ENCODE data around the gene KRTAP9-7.
"Not testable (repeated sequence)": the region's sequence is repeated elsewhere in the genome, so short reads cannot be mapped to it uniquely, and the experiment has no call there.

Gene KRTAP9-7

DNA sequence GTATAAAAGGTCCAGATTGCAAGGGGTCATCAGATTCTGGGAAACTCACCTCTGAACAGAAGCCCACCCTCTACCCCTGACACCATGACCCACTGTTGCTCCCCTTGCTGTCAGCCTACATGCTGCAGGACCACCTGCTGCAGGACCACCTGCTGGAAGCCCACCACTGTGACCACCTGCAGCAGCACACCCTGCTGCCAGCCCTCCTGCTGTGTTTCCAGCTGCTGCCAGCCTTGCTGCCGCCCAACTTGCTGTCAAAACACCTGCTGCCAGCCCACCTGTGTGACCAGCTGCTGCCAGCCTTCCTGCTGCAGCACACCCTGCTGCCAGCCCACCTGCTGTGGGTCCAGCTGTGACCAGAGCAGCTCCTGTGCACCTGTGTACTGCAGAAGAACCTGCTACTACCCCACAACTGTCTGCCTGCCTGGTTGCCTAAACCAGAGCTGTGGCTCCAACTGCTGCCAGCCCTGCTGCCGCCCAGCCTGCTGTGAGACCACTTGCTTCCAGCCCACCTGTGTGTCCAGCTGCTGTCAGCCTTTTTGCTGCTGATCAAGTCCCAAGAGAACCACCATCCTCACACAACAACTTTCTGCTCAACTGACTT lies 25.8 kb upstream of the KRTAP9-7 start, which contains the start of gene KRTAP9-4:
Gene KRTAP9-4, plus strand, starts transcription at position 51 of the 604 bp plus-strand sequence. Its CDS starts 34 bp downstream, at position 85.
- not testable (repeated sequence) for H3K4me1 ChIP-seq (ENCODE audit: control insufficient read depth in 5 of 5, insufficient read depth in 5 of 5, low read length in 5 of 5); H3K9me3 ChIP-seq (ENCODE audit: control insufficient read depth in 5 of 5, low read length in 5 of 5); H3K27me3 ChIP-seq (ENCODE audit: control insufficient read depth in 5 of 5, insufficient read depth in 4 of 5, low read length in 5 of 5); H3K4me3 ChIP-seq (ENCODE audit: low read depth in 1 of 5, low read length in 5 of 5); H3K9ac ChIP-seq (ENCODE audit: low read length in 5 of 5); H3K36me3 ChIP-seq (ENCODE audit: control insufficient read depth in 5 of 5, insufficient read depth in 5 of 5, low read length in 5 of 5); H3K27ac ChIP-seq (ENCODE audit: low read depth, low read length)

DNA sequence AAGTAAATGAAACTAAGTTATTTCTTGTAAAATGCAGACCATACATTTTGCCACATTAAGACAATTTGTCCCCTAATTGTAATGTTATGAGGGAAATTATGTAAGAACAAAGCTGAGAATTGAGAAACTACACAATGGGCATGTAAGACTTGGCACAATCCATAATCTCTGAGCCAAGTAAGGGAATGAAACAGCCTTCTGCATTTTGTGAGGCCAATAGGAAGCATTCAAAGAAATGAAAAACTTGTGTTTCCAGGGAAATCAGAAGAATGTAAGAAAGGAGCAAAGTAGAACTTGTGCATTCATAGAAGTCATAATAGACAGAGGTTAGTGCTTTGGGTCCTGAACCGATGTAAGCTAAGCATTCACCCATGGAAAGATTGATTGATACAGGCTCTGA lies 24.2 kb upstream of the KRTAP9-7 start:
- H3K36me3 ChIP-seq (ENCODE audit: control insufficient read depth in 5 of 5, insufficient read depth in 5 of 5, low read length in 5 of 5): no peaks in the 10 kb centered on the region
- H3K4me1 ChIP-seq (ENCODE audit: control insufficient read depth in 5 of 5, insufficient read depth in 5 of 5, low read length in 5 of 5): no peaks in the 10 kb centered on the region
- peaks cover 0 to 11% (median 0%) of the 10 kb centered on the region in 5 donors for H3K27me3 ChIP-seq (ENCODE audit: control insufficient read depth in 5 of 5, insufficient read depth in 4 of 5, low read length in 5 of 5)
- H3K9ac ChIP-seq (ENCODE audit: low read length in 5 of 5): no peak overlapping the region
- no peaks in the 10 kb centered on the region for H3K9me3 ChIP-seq (ENCODE audit: control insufficient read depth in 5 of 5, low read length in 5 of 5)
- H3K27ac ChIP-seq (ENCODE audit: low read depth, low read length): no peak overlapping the region
- H3K4me3 ChIP-seq (ENCODE audit: low read depth in 1 of 5, low read length in 5 of 5): no peak overlapping the region

DNA sequence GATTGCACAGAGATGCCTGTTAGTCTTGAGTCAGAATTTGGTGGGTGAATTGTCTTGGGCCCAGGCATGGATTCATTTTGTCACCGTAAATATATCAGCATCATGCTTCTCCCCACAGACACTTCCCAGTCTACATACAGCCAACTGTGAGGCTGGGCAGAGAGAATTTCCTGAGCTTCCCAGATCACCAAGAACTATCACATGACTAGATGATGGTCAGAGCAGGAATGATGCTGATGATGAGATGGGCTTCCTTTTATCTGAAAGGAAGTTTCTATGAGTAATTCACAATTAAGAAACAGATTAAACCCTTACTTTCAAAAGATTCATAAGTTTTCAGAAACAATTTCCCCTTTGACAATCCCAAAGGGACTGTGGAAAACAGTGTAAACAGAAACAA lies 20.6 kb upstream of the KRTAP9-7 start:
- Histone ChIP-seq H3K36me3 (ENCODE audit: control insufficient read depth in 5 of 5, insufficient read depth in 5 of 5, low read length in 5 of 5) (no peaks in the 10 kb centered on the region), H3K27me3 (ENCODE audit: control insufficient read depth in 5 of 5, insufficient read depth in 4 of 5, low read length in 5 of 5) (peaks cover 0 to 9% (median 0%) of the 10 kb centered on the region in 5 donors), H3K4me1 (ENCODE audit: control insufficient read depth in 5 of 5, insufficient read depth in 5 of 5, low read length in 5 of 5) (no peaks in the 10 kb centered on the region), H3K4me3 (ENCODE audit: low read depth in 1 of 5, low read length in 5 of 5) (no peak overlapping the region), H3K27ac (ENCODE audit: low read depth, low read length) (no peak overlapping the region), H3K9ac (ENCODE audit: low read length in 5 of 5) (no peak overlapping the region), H3K9me3 (ENCODE audit: control insufficient read depth in 5 of 5, low read length in 5 of 5) (no peaks in the 10 kb centered on the region)

DNA sequence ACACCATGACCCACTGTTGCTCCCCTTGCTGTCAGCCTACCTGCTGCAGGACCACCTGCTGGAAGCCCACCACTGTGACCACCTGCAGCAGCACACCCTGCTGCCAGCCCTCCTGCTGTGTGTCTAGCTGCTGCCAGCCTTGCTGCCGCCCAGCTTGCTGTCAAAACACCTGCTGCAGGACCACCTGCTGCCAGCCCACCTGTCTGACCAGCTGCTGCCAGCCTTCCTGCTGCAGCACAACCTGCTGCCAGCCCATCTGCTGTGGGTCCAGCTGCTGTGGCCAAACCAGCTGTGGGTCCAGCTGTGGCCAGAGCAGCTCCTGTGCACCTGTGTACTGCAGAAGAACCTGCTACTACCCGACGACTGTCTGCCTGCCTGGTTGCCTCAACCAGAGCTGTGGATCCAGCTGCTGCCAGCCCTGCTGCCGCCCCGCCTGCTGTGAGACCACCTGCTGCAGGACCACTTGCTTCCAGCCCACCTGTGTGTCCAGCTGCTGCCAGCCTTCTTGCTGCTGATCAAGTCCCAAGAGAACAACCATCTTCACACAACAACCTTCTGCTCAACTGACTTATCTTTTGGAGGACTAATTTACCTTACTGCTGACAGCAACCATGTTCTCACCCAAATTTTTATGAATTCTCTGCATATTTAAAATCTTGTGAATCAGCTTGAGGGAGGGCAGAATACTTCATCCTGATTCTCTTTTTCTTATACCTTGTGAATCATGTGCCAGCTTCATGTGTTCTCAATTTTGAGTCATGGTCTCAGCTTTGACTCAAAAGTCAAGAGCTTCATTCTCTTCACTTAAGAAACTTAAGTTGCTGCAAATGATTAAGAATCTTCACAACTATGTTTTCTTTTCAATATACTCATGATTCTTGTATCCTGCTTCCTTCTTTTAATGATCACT lies 19.9 kb upstream of the KRTAP9-7 start, which contains the start of gene KRTAP9-9:
Gene KRTAP9-9, plus strand, starts transcription at position 4 of the 910 bp plus-strand sequence.
- not testable (repeated sequence) for H3K9me3 ChIP-seq (ENCODE audit: control insufficient read depth in 5 of 5, low read length in 5 of 5); H3K4me1 ChIP-seq (ENCODE audit: control insufficient read depth in 5 of 5, insufficient read depth in 5 of 5, low read length in 5 of 5); H3K27me3 ChIP-seq (ENCODE audit: control insufficient read depth in 5 of 5, insufficient read depth in 4 of 5, low read length in 5 of 5)

DNA sequence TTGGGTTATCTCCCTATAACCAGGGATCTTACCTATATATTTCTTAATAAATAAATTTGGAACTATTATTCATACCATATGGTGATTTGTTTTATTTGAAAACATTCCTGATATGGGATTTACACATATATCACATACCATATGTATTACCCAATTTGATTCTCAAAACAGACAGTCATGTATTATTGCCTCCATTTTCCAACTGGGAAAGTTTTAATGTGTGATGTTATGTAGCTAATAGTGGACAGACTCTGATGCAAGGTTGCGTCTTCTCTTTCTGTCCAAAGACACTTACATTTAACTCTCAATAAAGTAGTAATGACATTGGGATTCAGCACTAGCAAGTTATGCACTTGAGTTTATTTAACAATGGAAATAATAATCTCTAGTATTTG lies 19.2 kb upstream of the KRTAP9-7 start:
- Histone ChIP-seq H3K36me3 (ENCODE audit: control insufficient read depth in 5 of 5, insufficient read depth in 5 of 5, low read length in 5 of 5) (no peaks in the 10 kb centered on the region), H3K9me3 (ENCODE audit: control insufficient read depth in 5 of 5, low read length in 5 of 5) (no peaks in the 10 kb centered on the region), H3K27ac (ENCODE audit: low read depth, low read length) (no peak overlapping the region), H3K4me1 (ENCODE audit: control insufficient read depth in 5 of 5, insufficient read depth in 5 of 5, low read length in 5 of 5) (no peaks in the 10 kb centered on the region), H3K27me3 (ENCODE audit: control insufficient read depth in 5 of 5, insufficient read depth in 4 of 5, low read length in 5 of 5) (peaks cover 0 to 8% (median 0%) of the 10 kb centered on the region in 5 donors), H3K9ac (ENCODE audit: low read length in 5 of 5) (no peak overlapping the region), H3K4me3 (ENCODE audit: low read depth in 1 of 5, low read length in 5 of 5) (no peak overlapping the region)

More for the DNA sequence above, 19.9 kb upstream of the KRTAP9-7 start, which contains the start of gene KRTAP9-9:
- not testable (repeated sequence) for H3K36me3 ChIP-seq (ENCODE audit: control insufficient read depth in 5 of 5, insufficient read depth in 5 of 5, low read length in 5 of 5); H3K27ac ChIP-seq (ENCODE audit: low read depth, low read length); H3K4me3 ChIP-seq (ENCODE audit: low read depth in 1 of 5, low read length in 5 of 5); H3K9ac ChIP-seq (ENCODE audit: low read length in 5 of 5)

DNA sequence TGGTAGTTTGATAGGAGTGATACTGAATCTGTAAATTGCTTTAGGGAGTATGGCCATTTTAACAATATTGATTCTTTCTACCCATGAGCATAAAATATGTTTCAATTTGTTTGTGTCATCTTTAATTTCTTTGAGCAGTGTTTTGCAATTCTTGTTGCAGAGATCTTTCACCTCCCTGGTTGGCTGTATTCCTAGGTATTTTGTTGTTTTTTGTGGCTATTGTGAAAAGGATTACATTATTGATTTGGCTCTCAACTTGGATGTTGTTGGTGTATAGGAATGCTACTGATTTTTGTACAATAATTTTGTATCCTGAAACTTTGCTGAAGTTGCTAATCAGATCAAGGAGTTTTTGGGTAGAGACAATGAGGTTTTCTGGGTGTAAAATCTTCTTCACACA lies 17.1 kb upstream of the KRTAP9-7 start:
- Histone ChIP-seq H3K27ac (ENCODE audit: low read depth, low read length) (no peak overlapping the region), H3K9me3 (ENCODE audit: control insufficient read depth in 5 of 5, low read length in 5 of 5) (no peaks in the 10 kb centered on the region), H3K4me1 (ENCODE audit: control insufficient read depth in 5 of 5, insufficient read depth in 5 of 5, low read length in 5 of 5) (no peaks in the 10 kb centered on the region), H3K9ac (ENCODE audit: low read length in 5 of 5) (no peak overlapping the region), H3K4me3 (ENCODE audit: low read depth in 1 of 5, low read length in 5 of 5) (no peak overlapping the region), H3K36me3 (ENCODE audit: control insufficient read depth in 5 of 5, insufficient read depth in 5 of 5, low read length in 5 of 5) (no peaks in the 10 kb centered on the region), H3K27me3 (ENCODE audit: control insufficient read depth in 5 of 5, insufficient read depth in 4 of 5, low read length in 5 of 5) (peaks cover 0 to 4% (median 0%) of the 10 kb centered on the region in 5 donors)

DNA sequence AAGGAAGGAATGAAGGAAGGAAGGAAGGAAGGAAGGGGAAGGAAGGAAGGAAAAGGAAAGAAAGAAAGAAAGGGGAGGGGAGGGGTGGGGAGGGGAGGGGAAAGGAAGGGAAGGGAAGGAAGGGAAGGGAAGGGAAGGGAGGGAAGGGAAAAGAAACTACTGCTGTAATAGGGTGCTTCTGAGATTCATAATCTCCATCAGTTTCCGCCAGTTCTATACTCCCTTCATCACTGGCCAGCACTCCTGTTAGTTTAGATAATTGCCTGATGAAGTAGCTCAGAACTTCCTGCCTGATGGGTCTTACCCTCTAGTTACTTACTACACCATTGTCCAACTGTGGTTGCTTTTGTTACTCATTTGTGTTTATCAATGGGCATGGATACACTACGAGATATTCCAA lies 12.3 kb upstream of the KRTAP9-7 start:
- H3K36me3 ChIP-seq (ENCODE audit: control insufficient read depth in 5 of 5, insufficient read depth in 5 of 5, low read length in 5 of 5): no peaks in the 10 kb centered on the region
- H3K27ac ChIP-seq (ENCODE audit: low read depth, low read length): no peak overlapping the region
- no peak overlapping the region for H3K4me3 ChIP-seq (ENCODE audit: low read depth in 1 of 5, low read length in 5 of 5)
- no peak overlapping the region for H3K9ac ChIP-seq (ENCODE audit: low read length in 5 of 5)
- no peaks in the 10 kb centered on the region for H3K9me3 ChIP-seq (ENCODE audit: control insufficient read depth in 5 of 5, low read length in 5 of 5)
- no peaks in the 10 kb centered on the region for H3K4me1 ChIP-seq (ENCODE audit: control insufficient read depth in 5 of 5, insufficient read depth in 5 of 5, low read length in 5 of 5)
- H3K27me3 ChIP-seq (ENCODE audit: control insufficient read depth in 5 of 5, insufficient read depth in 4 of 5, low read length in 5 of 5): peaks cover 0 to 4% (median 3%) of the 10 kb centered on the region in 5 donors

DNA sequence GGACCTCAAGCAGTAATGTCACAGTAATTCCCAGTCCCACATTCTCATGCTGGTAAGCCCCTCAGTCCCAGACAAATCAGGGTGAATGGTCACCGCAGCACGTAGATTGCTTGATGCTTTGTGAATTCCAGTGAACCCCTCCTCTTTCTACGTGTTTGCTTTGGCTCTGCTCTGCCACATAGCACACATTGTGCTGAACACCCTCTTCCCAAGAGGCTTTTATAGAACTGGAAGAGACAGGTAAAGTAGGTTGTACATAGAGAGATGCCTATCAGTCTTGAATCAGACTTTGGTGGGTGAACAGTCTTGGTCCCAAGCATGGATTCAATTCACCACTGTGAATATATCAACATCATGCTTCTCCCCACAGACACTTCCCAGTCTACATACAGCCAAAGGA lies 10.9 kb upstream of the KRTAP9-7 start:
- H3K36me3 ChIP-seq (ENCODE audit: control insufficient read depth in 5 of 5, insufficient read depth in 5 of 5, low read length in 5 of 5): no peaks in the 10 kb centered on the region
- H3K9me3 ChIP-seq (ENCODE audit: control insufficient read depth in 5 of 5, low read length in 5 of 5): no peaks in the 10 kb centered on the region
- H3K4me1 ChIP-seq (ENCODE audit: control insufficient read depth in 5 of 5, insufficient read depth in 5 of 5, low read length in 5 of 5): no peaks in the 10 kb centered on the region
- H3K27me3 ChIP-seq (ENCODE audit: control insufficient read depth in 5 of 5, insufficient read depth in 4 of 5, low read length in 5 of 5): peaks cover 0 to 4% (median 3%) of the 10 kb centered on the region in 5 donors
- no peak overlapping the region for H3K9ac ChIP-seq (ENCODE audit: low read length in 5 of 5)
- no peak overlapping the region for H3K4me3 ChIP-seq (ENCODE audit: low read depth in 1 of 5, low read length in 5 of 5)
- H3K27ac ChIP-seq (ENCODE audit: low read depth, low read length): no peak overlapping the region

DNA sequence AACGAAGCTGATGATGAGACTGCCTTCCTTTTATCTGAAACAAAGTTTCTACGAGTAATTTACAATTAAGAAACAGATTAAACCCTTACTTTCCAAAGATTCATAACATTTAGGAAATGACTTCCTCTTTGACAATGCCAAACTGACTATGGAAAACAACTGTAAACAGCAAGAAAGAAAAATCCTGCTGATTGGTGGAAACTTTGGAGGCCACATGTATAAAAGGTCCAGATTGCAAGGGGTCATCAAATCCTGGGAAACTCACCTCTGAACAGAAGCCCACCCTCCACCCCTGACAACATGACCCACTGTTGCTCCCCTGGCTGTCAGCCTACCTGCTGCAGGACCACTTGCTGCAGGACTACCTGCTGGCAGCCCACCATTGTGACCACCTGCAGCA lies 10.4 kb upstream of the KRTAP9-7 start, which contains the start of gene KRTAP9-6:
Gene KRTAP9-6, plus strand, starts transcription at position 301 of the 400 bp plus-strand sequence. Its CDS starts 0 bp downstream, at position 301.
- H3K4me3 ChIP-seq (ENCODE audit: low read depth in 1 of 5, low read length in 5 of 5): no peak within 1 kb of the TSS
- no peaks in the 10 kb centered on the region for H3K36me3 ChIP-seq (ENCODE audit: control insufficient read depth in 5 of 5, insufficient read depth in 5 of 5, low read length in 5 of 5)
- H3K9me3 ChIP-seq (ENCODE audit: control insufficient read depth in 5 of 5, low read length in 5 of 5): no peaks in the 10 kb centered on the region
- H3K9ac ChIP-seq (ENCODE audit: low read length in 5 of 5): no peak within 1 kb of the TSS
- H3K4me1 ChIP-seq (ENCODE audit: control insufficient read depth in 5 of 5, insufficient read depth in 5 of 5, low read length in 5 of 5): no peaks in the 10 kb centered on the region
- H3K27ac ChIP-seq (ENCODE audit: low read depth, low read length): no peak within 1 kb of the TSS
- H3K27me3 ChIP-seq (ENCODE audit: control insufficient read depth in 5 of 5, insufficient read depth in 4 of 5, low read length in 5 of 5): peaks cover 0 to 4% (median 3%) of the 10 kb centered on the region in 5 donors

DNA sequence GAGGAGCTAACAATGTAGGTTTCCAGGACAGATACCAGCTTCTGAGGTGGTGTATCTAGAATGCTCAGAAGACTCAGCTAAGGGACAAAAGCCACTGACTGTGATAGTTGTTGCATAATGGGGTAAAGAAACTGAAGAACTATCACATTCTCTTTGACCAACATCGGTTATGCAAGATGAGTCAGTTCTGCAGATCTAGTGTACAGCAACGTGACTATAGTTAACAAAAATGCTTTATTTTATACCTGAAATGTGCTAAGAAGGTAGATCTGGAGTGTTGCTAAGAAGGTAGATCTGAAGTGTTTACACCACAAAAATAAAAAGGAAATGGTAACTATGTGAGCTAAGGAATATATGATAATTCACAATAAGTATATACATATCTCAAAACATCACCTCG lies 7.8 kb upstream of the KRTAP9-7 start:
- Histone ChIP-seq H3K27ac (ENCODE audit: low read depth, low read length) (no peak overlapping the region), H3K9ac (ENCODE audit: low read length in 5 of 5) (no peak overlapping the region), H3K36me3 (ENCODE audit: control insufficient read depth in 5 of 5, insufficient read depth in 5 of 5, low read length in 5 of 5) (no peaks in the 10 kb centered on the region), H3K9me3 (ENCODE audit: control insufficient read depth in 5 of 5, low read length in 5 of 5) (no peaks in the 10 kb centered on the region), H3K27me3 (ENCODE audit: control insufficient read depth in 5 of 5, insufficient read depth in 4 of 5, low read length in 5 of 5) (peaks cover 0 to 4% (median 3%) of the 10 kb centered on the region in 5 donors), H3K4me1 (ENCODE audit: control insufficient read depth in 5 of 5, insufficient read depth in 5 of 5, low read length in 5 of 5) (no peaks in the 10 kb centered on the region), H3K4me3 (ENCODE audit: low read depth in 1 of 5, low read length in 5 of 5) (no peak overlapping the region)
